ENCODE data around the gene FNIP2.

- TF ChIP-seq ZNF184 (CRISPR knock-in tag; IDR thresholded peaks at IDR 0.05) (no peak), ZFX (CRISPR knock-in tag; IDR thresholded peaks at IDR 0.05) (no peak), CTCF (IDR thresholded peaks at IDR 0.05 in 2 of 3, conservative IDR thresholded peaks at IDR 0.05 in 1 of 3; ENCODE audit: insufficient read depth in 2 of 3, low read depth in 1 of 3, low read length in 3 of 3) (no peak), POLR2AphosphoS5 (IDR thresholded peaks at IDR 0.05; ENCODE audit: control insufficient read depth, insufficient read depth, low read depth, low read length) (no peak), ZNF274 (IDR thresholded peaks at IDR 0.05; ENCODE audit: borderline replicate concordance, low read depth, low read length) (no peak), NRF1 (conservative IDR thresholded peaks at IDR 0.05 in 1 of 2, IDR thresholded peaks at IDR 0.05 in 1 of 2) (no peak), CHD4 (IDR thresholded peaks at IDR 0.05; ENCODE audit: insufficient read depth, insufficient replicate concordance, low read depth, low read length, poor library complexity, severe bottlenecking) (no peak), ZZZ3 (IDR thresholded peaks at IDR 0.05) (no peak), PTTG1 (tag; IDR thresholded peaks at IDR 0.05; ENCODE audit: low read depth) (no peak), JUND (IDR thresholded peaks at IDR 0.05; ENCODE audit: borderline replicate concordance, low read depth, low read length) (no peak), JUND (tag; IDR thresholded peaks at IDR 0.05; ENCODE audit: borderline replicate concordance, low read depth, low read length) (no peak), ZNF76 (CRISPR knock-in tag; IDR thresholded peaks at IDR 0.05; ENCODE audit: borderline replicate concordance) (no peak)
- TF ChIP-seq, protein P1, sequence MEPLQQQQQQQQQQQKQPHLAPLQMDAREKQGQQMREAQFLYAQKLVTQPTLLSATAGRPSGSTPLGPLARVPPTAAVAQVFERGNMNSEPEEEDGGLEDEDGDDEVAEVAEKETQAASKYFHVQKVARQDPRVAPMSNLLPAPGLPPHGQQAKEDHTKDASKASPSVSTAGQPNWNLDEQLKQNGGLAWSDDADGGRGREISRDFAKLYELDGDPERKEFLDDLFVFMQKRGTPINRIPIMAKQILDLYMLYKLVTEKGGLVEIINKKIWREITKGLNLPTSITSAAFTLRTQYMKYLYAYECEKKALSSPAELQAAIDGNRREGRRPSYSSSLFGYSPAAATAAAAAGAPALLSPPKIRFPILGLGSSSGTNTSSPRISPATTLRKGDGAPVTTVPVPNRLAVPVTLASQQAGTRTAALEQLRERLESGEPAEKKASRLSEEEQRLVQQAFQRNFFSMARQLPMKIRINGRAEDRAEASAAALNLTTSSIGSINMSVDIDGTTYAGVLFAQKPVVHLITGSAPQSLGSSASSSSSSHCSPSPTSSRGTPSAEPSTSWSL (CRISPR knock-in tag; IDR thresholded peaks at IDR 0.05; ENCODE audit: borderline replicate concordance), result no peak
- TF ChIP-seq, protein P2, sequence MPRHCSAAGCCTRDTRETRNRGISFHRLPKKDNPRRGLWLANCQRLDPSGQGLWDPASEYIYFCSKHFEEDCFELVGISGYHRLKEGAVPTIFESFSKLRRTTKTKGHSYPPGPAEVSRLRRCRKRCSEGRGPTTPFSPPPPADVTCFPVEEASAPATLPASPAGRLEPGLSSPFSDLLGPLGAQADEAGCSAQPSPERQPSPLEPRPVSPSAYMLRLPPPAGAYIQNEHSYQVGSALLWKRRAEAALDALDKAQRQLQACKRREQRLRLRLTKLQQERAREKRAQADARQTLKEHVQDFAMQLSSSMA (CRISPR knock-in tag; IDR thresholded peaks at IDR 0.05), result no peak
These were observed 76.7 kb downstream of the FNIP2 start for GRCh38 chr4:158845311-158846041.

Measured in K562 (cell line).